Measurements from ENCODE around the gene PPM1H.

The PPM1H gene

DNA sequence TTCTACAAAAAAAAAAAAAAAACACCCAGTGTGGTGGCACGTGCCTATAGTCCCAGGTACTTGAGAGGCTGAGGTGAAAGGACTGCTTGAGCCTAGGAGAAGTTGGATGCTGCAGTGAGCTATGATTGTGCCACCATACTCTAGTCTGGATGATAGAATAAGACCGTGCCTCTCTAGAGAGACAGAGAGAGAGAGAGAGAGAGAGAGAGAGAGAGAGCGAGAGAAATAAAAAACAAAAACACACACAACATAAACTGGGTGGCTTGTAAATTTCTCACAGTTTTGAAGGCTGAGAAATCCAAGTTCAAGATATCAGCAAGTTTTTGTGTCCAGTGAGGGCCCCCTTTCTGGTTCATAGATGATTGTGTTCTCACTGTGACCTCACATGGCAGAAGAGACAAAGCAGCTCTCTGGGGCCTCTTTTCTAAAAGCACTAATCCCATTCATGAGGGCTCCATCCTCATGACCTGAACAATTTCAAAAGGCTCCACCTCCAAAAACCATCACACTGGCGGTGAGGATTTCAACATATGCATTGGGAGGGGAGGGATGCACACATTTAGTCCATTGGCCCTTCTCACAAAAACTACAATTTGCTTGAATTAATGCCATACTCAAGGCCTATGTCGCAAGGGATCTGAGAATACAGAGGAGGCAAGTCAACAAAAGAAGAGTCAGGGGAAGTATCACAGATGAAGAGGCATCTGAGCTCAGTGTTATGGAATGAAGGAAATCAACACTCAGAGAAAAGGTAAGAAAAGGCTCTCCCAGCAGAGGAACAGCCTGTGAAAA is 94.9 kb downstream of the PPM1H start:
- Histone ChIP-seq H3K36me3 (no peaks in the 10 kb centered on the region), H3K9me3 (no peaks in the 10 kb centered on the region), H3K27me3 (no peaks in the 10 kb centered on the region), H3K4me1 (peaks cover 0 to 28% (median 5%) of the 10 kb centered on the region in 4 donors), H3K4me3 (no peak overlapping the region), H3K27ac (no peak overlapping the region)
- TF ChIP-seq, protein P1, sequence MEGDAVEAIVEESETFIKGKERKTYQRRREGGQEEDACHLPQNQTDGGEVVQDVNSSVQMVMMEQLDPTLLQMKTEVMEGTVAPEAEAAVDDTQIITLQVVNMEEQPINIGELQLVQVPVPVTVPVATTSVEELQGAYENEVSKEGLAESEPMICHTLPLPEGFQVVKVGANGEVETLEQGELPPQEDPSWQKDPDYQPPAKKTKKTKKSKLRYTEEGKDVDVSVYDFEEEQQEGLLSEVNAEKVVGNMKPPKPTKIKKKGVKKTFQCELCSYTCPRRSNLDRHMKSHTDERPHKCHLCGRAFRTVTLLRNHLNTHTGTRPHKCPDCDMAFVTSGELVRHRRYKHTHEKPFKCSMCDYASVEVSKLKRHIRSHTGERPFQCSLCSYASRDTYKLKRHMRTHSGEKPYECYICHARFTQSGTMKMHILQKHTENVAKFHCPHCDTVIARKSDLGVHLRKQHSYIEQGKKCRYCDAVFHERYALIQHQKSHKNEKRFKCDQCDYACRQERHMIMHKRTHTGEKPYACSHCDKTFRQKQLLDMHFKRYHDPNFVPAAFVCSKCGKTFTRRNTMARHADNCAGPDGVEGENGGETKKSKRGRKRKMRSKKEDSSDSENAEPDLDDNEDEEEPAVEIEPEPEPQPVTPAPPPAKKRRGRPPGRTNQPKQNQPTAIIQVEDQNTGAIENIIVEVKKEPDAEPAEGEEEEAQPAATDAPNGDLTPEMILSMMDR (IDR thresholded peaks at IDR 0.05), result no peak
- no peak for DNase-seq
- intact Hi-C loops (cut with DNase I; ENCODE audit: low total_unique reads), result no loop called here

GRCh38 chr12:62834971-62835547 is 99.9 kb downstream of the PPM1H start:
- H3K4me1 ChIP-seq, result peaks cover 0 to 14% (median 2%) of the 10 kb centered on the region in 4 donors
- intact Hi-C loops (cut with DNase I; ENCODE audit: low total_unique reads), result no loop called here
- H3K27ac ChIP-seq, result peak overlapping the region in 1 of 2 donors; percentile 25
- TF ChIP-seq, protein P1 (IDR thresholded peaks at IDR 0.05), result no peak
- no peak for DNase-seq
- peak overlapping the region; percentile 20 to 24 for H3K4me3 ChIP-seq
- H3K36me3 ChIP-seq, result no peaks in the 10 kb centered on the region
- no peaks in the 10 kb centered on the region for H3K9me3 ChIP-seq
- H3K27me3 ChIP-seq, result no peaks in the 10 kb centered on the region

DNA sequence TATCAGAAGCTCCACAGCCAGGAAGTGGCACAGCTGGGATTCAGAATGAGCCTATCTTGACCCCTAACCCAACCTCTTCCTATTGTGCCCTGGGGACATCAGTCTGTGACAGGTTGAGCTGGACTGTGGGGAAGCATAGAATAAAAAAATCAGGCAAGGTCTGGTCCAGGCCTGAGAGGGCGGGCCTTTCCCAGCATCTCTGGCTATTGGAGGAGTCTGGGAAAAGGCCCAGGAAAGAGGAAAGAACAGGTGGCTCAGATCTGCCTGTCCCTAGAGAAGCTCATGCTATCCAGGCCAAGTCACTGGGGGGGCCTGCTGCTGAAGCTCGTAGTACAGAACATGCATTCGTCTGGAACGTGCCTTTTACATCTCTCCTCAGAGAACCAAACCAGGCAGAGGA is 100.5 kb downstream of the PPM1H start:
- Histone ChIP-seq H3K27me3 (no peaks in the 10 kb centered on the region), H3K27ac (peak overlapping the region in 1 of 2 donors; percentile 25), H3K9me3 (no peaks in the 10 kb centered on the region), H3K4me3 (peak overlapping the region; percentile 20 to 24), H3K36me3 (no peaks in the 10 kb centered on the region), H3K4me1 (peaks cover 0 to 14% (median 2%) of the 10 kb centered on the region in 4 donors)
- intact Hi-C loops (cut with DNase I; ENCODE audit: low total_unique reads), result no loop called here
- no peak for DNase-seq
- TF ChIP-seq, protein P1 (IDR thresholded peaks at IDR 0.05), result no peak

- Histone ChIP-seq H3K4me3 (no peak overlapping the region), H3K4me1 (peaks cover 0 to 14% (median 2%) of the 10 kb centered on the region in 4 donors), H3K9me3 (no peaks in the 10 kb centered on the region), H3K36me3 (no peaks in the 10 kb centered on the region), H3K27ac (no peak overlapping the region), H3K27me3 (no peaks in the 10 kb centered on the region)
- DNase-seq, result no peak
- intact Hi-C loops (cut with DNase I; ENCODE audit: low total_unique reads), result no loop called here
- TF ChIP-seq, protein P1 (IDR thresholded peaks at IDR 0.05), result no peak
Measured at GRCh38 chr12:62833634-62834033, 101.3 kb downstream of the PPM1H start.

DNA sequence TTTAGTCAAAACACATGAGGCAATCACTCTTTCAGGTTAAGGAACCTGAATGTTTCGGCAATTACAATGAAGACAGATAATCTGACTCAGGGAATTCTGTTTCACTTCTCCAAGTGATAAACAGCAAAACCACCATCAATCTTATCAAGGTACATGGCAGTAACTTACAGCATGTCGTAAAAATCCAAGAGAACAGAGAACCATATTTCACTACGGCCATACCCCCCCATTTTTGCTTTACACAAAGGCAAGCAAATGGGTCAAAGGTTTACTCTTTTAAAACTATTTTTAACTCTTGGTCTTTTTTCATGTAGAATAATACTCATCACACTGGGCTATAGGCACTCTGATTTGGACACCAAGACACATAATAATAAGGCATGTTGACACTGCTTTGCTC is 102.4 kb downstream of the PPM1H start:
- DNase-seq, result no peak
- peaks cover 0 to 14% (median 2%) of the 10 kb centered on the region in 4 donors for H3K4me1 ChIP-seq
- intact Hi-C loops (cut with DNase I; ENCODE audit: low total_unique reads), result no loop called here
- no peaks in the 10 kb centered on the region for H3K9me3 ChIP-seq
- no peak overlapping the region for H3K4me3 ChIP-seq
- no peaks in the 10 kb centered on the region for H3K36me3 ChIP-seq
- no peaks in the 10 kb centered on the region for H3K27me3 ChIP-seq
- no peak overlapping the region for H3K27ac ChIP-seq
- TF ChIP-seq, protein P1 (IDR thresholded peaks at IDR 0.05), result no peak
